Activated CD4-positive, CD25-positive, alpha-beta regulatory T cell (primary cell): ENCODE measurements around the gene PSMD11.
A peak's percentile ranks its signal among the peaks of the same experiment; 100 is the strongest.
"Not testable (repeated sequence)": the region's sequence is repeated elsewhere in the genome, so short reads cannot be mapped to it uniquely, and the experiment has no call there.

Source experiments
- DNase-seq, 4 experiments: peaks; one replicate each; lab custom pipeline; 2025; lab: John Stamatoyannopoulos, UW

The PSMD11 gene

GRCh38 chr17:32444301-32445073 lies at the start of gene PSMD11:
Gene PSMD11 (plus strand): TSS chr17:32444510. CDS start chr17:32444524, 14 bp downstream.
- peak; percentile 98 to 99 (median 99) for DNase-seq

GRCh38 chr17:32396343-32396742 lies 48.0 kb upstream of the PSMD11 start:
- no peak for DNase-seq

GRCh38 chr17:32398946-32399345 lies 45.4 kb upstream of the PSMD11 start:
- no peak for DNase-seq

GRCh38 chr17:32410085-32410484 lies 34.2 kb upstream of the PSMD11 start:
- DNase-seq, result not testable (repeated sequence)

- no peak for DNase-seq
Measured at GRCh38 chr17:32426894-32427293, 17.4 kb upstream of the PSMD11 start.

GRCh38 chr17:32429598-32429997 lies 14.7 kb upstream of the PSMD11 start:
- no peak for DNase-seq

- DNase-seq, result no peak
Measured at GRCh38 chr17:32440722-32441121, 3.6 kb upstream of the PSMD11 start.

- no peak for DNase-seq
Measured at GRCh38 chr17:32441886-32442285, 2.4 kb upstream of the PSMD11 start.

GRCh38 chr17:32443827-32444300 lies 446 bp upstream of the PSMD11 start:
- DNase-seq, result no peak

- peak in 1 of 4 experiments; percentile 22 for DNase-seq
Measured at GRCh38 chr17:32445074-32445415, 735 bp downstream of the PSMD11 start.

- DNase-seq, result no peak
Measured at GRCh38 chr17:32445497-32445896, 1.2 kb downstream of the PSMD11 start.

GRCh38 chr17:32445971-32446370 lies 1.7 kb downstream of the PSMD11 start:
- no peak for DNase-seq

GRCh38 chr17:32446949-32447348 lies 2.6 kb downstream of the PSMD11 start:
- no peak for DNase-seq

- no peak for DNase-seq
Measured at GRCh38 chr17:32449963-32450362, 5.7 kb downstream of the PSMD11 start.

GRCh38 chr17:32450379-32450778 lies 6.1 kb downstream of the PSMD11 start:
- DNase-seq, result not testable (repeated sequence)

GRCh38 chr17:32451879-32452278 lies 7.6 kb downstream of the PSMD11 start:
- no peak for DNase-seq

GRCh38 chr17:32452281-32452680 lies 8.0 kb downstream of the PSMD11 start:
- no peak for DNase-seq

GRCh38 chr17:32453370-32453769 lies 9.1 kb downstream of the PSMD11 start:
- no peak for DNase-seq

- no peak for DNase-seq
Measured at GRCh38 chr17:32458371-32458770, 14.1 kb downstream of the PSMD11 start.

GRCh38 chr17:32460054-32460453 lies 15.7 kb downstream of the PSMD11 start:
- no peak for DNase-seq

- no peak for DNase-seq
Measured at GRCh38 chr17:32461498-32461852, 17.2 kb downstream of the PSMD11 start.

- DNase-seq, result peak; percentile 27 to 53 (median 38)
Measured at GRCh38 chr17:32461853-32462617, 17.7 kb downstream of the PSMD11 start.

GRCh38 chr17:32463304-32463703 lies 19.0 kb downstream of the PSMD11 start:
- DNase-seq, result no peak
